LNCAP (cell line): ENCODE data around the gene RPS2.

Source experiments
- CTCF ChIP-seq: fragments of 450-650 bp; IDR thresholded peaks from 2 replicates; pipeline ENCODE4 v1.5.1; 2017; ENCODE audit warnings: mild to moderate bottlenecking

The RPS2 gene

DNA sequence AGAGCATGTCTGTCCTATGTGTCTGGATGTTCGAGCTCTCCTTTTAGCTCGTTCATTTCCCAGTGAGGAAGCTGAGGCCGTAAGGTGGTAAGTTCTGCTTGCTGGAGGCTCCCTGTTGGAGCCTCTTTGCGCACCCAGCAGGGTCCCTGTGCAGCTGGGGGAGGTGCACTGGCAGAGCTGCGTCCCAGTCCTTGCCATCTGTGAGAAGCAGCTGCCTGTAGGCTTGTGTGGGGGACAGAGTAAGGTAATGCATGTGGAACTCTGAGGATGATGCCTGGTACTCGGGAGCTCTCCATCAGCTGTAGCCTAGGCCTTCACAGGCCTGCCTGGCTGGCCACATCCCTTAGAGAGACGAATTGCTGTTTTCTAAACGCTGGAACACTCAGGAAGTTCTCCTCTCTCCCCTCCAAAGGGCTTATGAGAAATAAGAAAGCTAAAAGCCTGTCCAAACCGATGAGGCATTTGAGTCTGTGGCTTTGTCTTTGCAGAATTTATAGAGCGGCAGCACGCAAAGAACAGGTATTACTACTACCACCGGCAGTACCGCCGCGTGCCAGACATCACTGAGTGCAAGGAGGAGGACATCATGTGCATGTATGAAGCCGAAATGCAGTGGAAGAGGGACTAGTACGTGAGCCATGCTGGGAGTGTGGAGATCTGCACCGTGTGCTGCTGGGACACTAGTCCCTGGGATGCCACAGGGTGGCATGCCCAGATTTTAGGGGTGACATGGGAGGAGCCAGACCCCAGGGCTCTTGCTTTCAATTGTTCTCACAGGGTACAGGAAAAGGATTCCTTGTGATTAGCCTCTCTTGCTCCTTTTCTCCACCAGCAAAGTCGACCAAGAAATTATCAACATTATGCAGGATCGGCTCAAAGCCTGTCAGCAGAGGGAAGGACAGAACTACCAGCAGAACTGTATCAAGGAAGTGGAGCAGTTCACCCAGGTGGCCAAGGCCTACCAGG, 3.7 kb downstream of the RPS2 start:
- TF ChIP-seq CTCF, result no peak

GRCh38 chr16:1959269-1960039, 5.2 kb downstream of the RPS2 start, which contains the start of gene NDUFB10:
Gene NDUFB10 (plus strand): TSS chr16:1959538. CDS start chr16:1959625, 87 bp downstream.
- TF ChIP-seq CTCF, result peak; percentile 90

- no peak for TF ChIP-seq CTCF
These were observed 5.8 kb downstream of the RPS2 start for GRCh38 chr16:1958715-1959268.

- TF ChIP-seq CTCF, result no peak
These were observed 10.9 kb downstream of the RPS2 start for GRCh38 chr16:1953734-1954133.

DNA sequence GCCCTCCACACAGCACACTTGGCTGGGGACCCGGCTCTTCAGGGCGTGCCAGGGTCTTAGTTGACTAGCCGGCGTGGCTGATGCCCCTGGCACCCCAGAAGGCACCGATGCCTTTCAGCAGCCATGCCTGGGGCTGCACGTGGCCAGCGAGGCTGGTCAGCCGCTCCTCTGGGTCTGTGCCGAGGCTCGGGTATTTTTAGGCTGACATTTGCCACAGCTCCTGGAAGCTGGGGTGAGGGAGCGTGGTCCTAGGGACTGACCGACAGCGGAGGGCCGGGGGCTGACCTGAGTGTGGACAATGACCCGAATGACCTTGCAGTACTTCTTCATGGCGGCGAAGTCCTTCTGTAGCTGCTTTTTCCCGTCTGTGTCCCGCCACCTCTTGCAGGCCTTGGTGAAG, 14.1 kb downstream of the RPS2 start:
- no peak for TF ChIP-seq CTCF

DNA sequence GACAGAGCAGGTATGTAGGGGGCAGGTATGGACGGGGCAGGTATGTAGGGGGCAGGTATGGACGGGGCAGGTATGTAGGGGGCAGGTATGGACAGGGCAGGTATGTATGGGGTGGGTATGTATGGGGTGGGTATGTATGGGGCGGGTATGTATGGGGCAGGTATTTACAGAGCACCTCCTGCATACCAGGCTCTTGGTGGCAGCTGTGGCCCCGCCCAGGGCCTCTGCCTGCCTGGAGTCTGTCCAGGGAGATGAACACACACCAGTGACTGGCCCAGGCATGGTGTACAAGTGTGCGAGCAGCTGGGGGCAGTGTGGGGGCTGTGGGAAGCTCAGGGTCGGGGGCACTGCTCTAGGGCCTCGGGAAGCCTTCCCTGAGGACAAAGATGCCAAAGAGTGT, 14.6 kb downstream of the RPS2 start:
- no peak for TF ChIP-seq CTCF

GRCh38 chr16:1949507-1949906, 15.1 kb downstream of the RPS2 start:
- TF ChIP-seq CTCF, result no peak
